Endodermal cell (in vitro differentiated cells): ENCODE data around the gene GRID1. TPM values are rescaled to one million over a fixed set of nuclear protein-coding genes. Genes with fewer than 3 reads are reported as not detected.

Experiments
- DNase-seq: peaks from one replicate; pipeline ENCODE4 v3.0.0-alpha.2; 2017
- H3K27ac ChIP-seq: 2 replicates; pipeline ENCODE4 v1.5.1; 2013; ENCODE audit warnings: mild to moderate bottlenecking, low read depth, low read length, moderate library complexity
- H3K27me3 ChIP-seq: 2 replicates; pipeline ENCODE4 v1.6.1; 2013; ENCODE audit warnings: mild to moderate bottlenecking, low read length, moderate library complexity; ENCODE audit not compliant: insufficient read depth, control insufficient read depth, poor library complexity, severe bottlenecking
- H3K36me3 ChIP-seq: 2 replicates; pipeline ENCODE4 v1.7.0; 2013; ENCODE audit warnings: mild to moderate bottlenecking, low read length, moderate library complexity; ENCODE audit not compliant: control insufficient read depth, insufficient read depth
- H3K4me1 ChIP-seq: one replicate; pipeline ENCODE4 v1.7.0; 2013; ENCODE audit warnings: low read length; ENCODE audit not compliant: control insufficient read depth, insufficient read depth
- H3K4me3 ChIP-seq: 2 replicates; pipeline ENCODE4 v1.5.1; 2013; ENCODE audit warnings: mild to moderate bottlenecking, low read length, moderate library complexity
- H3K9ac ChIP-seq: 2 replicates; pipeline ENCODE4 v1.6.1; 2013; ENCODE audit warnings: mild to moderate bottlenecking, low read length, moderate library complexity; ENCODE audit not compliant: poor library complexity, severe bottlenecking; ENCODE audit errors: extremely low read depth
- H3K9me3 ChIP-seq: 2 replicates; pipeline ENCODE4 v1.6.1; 2013; ENCODE audit warnings: mild to moderate bottlenecking, low read length, moderate library complexity; ENCODE audit not compliant: control insufficient read depth
- H3K27ac Mint-ChIP-seq: 2 replicates; pipeline ENCODE4 v1.8.0; 2020; ENCODE audit warnings: mixed read lengths
- H3K27me3 Mint-ChIP-seq: 2 replicates; pipeline ENCODE4 v1.8.0; 2021; ENCODE audit warnings: mild to moderate bottlenecking, mixed read lengths; ENCODE audit not compliant: insufficient read depth
- H3K36me3 Mint-ChIP-seq: 2 replicates; pipeline ENCODE4 v1.8.0; 2020; ENCODE audit warnings: low read depth, mixed read lengths
- H3K4me1 Mint-ChIP-seq: 2 replicates; pipeline ENCODE4 v1.8.0; 2020; ENCODE audit warnings: mixed read lengths
- H3K4me3 Mint-ChIP-seq: 2 replicates; pipeline ENCODE4 v1.8.0; 2020; ENCODE audit warnings: mild to moderate bottlenecking, moderate library complexity, mixed read lengths
- H3K9me3 Mint-ChIP-seq: 2 replicates; pipeline ENCODE4 v1.8.0; 2020; ENCODE audit warnings: mild to moderate bottlenecking, mixed read lengths
- WGBS, 2 experiments: methylation state at CpG; one replicate each; pipeline versions ENCODE4 v1.1.5 to v1.1.7; 2013; ENCODE audit warnings: missing lambda C conversion rate in 2 of 2, mixed read lengths in 1 of 2; ENCODE audit not compliant: insufficient coverage in 1 of 2, insufficient read length in 1 of 2; 5-methylcytosine and 5-hydroxymethylcytosine counted together
- total RNA-seq, 2 donors: library from RNA; stranded (reverse); fragmentation: NEBNext Ultra II Directional in 1 of 2; extraction: Animal tissue kit (Norgen Biotek cat#: 25700) in 1 of 2; gene quantifications; 2 replicates in 1 of 2; 3 replicates in 1 of 2; pipeline ENCODE4 v1.2.1, GENCODE V29; 2021
- TF ChIP-seq, protein P1 (sequence below): fragments of 200-600 bp; sonication (generic); conservative IDR thresholded peaks from 2 replicates; pipeline ENCODE4 v1.5.0; 2021; ENCODE audit warnings: antibody characterized with exemption, mild to moderate bottlenecking

Gene GRID1
- total RNA-seq, 2 donors from 2014 or later = 0.13 to 0.53 TPM

DNA sequence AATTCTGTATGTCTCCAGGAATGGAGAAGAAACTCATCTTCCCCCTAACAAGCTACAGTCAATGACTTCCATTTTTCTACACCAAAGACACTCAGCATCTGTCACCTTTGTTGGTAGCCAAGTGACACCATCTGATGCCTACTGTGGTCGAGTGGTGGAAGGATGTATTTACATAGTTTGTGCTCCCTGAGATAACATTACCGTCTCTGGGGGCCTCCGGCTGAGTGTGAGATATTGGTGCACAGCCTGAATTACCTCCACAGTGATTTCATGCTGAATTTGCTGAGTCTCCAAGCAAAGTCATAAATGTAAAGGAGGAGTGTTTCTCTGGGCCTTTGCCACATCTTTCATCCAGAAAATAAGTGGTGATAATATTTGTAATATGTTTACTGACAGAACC, 114.0 kb downstream of the GRID1 start:
- TF ChIP-seq, protein P1, sequence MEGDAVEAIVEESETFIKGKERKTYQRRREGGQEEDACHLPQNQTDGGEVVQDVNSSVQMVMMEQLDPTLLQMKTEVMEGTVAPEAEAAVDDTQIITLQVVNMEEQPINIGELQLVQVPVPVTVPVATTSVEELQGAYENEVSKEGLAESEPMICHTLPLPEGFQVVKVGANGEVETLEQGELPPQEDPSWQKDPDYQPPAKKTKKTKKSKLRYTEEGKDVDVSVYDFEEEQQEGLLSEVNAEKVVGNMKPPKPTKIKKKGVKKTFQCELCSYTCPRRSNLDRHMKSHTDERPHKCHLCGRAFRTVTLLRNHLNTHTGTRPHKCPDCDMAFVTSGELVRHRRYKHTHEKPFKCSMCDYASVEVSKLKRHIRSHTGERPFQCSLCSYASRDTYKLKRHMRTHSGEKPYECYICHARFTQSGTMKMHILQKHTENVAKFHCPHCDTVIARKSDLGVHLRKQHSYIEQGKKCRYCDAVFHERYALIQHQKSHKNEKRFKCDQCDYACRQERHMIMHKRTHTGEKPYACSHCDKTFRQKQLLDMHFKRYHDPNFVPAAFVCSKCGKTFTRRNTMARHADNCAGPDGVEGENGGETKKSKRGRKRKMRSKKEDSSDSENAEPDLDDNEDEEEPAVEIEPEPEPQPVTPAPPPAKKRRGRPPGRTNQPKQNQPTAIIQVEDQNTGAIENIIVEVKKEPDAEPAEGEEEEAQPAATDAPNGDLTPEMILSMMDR = no peak
- H3K4me3 Mint-ChIP-seq = no peak overlapping the region
- no peak overlapping the region for H3K4me3 ChIP-seq
- no peak overlapping the region for H3K27ac ChIP-seq
- H3K9me3 ChIP-seq = no peaks in the 10 kb centered on the region
- no peak overlapping the region for H3K9ac ChIP-seq
- H3K36me3 Mint-ChIP-seq = no peaks in the 10 kb centered on the region
- H3K27me3 ChIP-seq = no peaks in the 10 kb centered on the region
- no peak overlapping the region for H3K27ac Mint-ChIP-seq
- H3K27me3 Mint-ChIP-seq = peaks cover 2% of the 10 kb centered on the region
- peaks cover 15% of the 10 kb centered on the region for H3K4me1 ChIP-seq
- peaks cover 11% of the 10 kb centered on the region for H3K9me3 Mint-ChIP-seq
- DNase-seq = peak; percentile 16
- H3K4me1 Mint-ChIP-seq = peaks cover 41% of the 10 kb centered on the region
- no peaks in the 10 kb centered on the region for H3K36me3 ChIP-seq
- WGBS, 2 experiments = 64 to 80% methylated on average over 1 to 3 of the region's 3 CpGs

DNA sequence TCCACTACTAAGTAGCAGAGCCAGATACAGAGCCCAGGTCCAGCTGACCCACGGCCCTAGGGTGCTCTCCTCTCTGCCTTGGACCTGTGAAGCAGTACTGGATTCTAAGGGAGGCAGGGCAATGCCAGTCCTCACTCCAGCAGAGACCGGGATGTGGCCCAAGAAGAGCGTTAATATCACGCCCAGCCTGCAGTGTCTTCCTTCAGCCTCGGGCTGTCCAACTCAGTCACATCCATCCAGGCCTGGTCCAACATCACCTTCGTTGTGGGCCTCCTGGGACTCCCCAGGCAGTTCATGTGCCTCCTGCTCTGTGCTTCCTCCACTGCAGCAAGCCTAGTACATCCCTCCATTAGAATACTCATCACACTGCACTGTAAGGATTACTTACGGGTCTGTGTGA, 114.5 kb downstream of the GRID1 start:
- H3K36me3 Mint-ChIP-seq = no peaks in the 10 kb centered on the region
- no peak overlapping the region for H3K4me3 Mint-ChIP-seq
- DNase-seq = peak; percentile 17
- WGBS, 2 experiments = 86 to 89% methylated on average over 5 to 7 of the region's 7 CpGs
- H3K9me3 ChIP-seq = no peaks in the 10 kb centered on the region
- H3K27ac Mint-ChIP-seq = no peak overlapping the region
- H3K4me1 ChIP-seq = peaks cover 11% of the 10 kb centered on the region
- H3K27ac ChIP-seq = no peak overlapping the region
- H3K9ac ChIP-seq = no peak overlapping the region
- TF ChIP-seq, protein P1 = no peak
- H3K4me3 ChIP-seq = no peak overlapping the region
- H3K27me3 ChIP-seq = no peaks in the 10 kb centered on the region
- H3K36me3 ChIP-seq = no peaks in the 10 kb centered on the region
- H3K4me1 Mint-ChIP-seq = peaks cover 36% of the 10 kb centered on the region
- peaks cover 2% of the 10 kb centered on the region for H3K27me3 Mint-ChIP-seq
- H3K9me3 Mint-ChIP-seq = peaks cover 11% of the 10 kb centered on the region

DNA sequence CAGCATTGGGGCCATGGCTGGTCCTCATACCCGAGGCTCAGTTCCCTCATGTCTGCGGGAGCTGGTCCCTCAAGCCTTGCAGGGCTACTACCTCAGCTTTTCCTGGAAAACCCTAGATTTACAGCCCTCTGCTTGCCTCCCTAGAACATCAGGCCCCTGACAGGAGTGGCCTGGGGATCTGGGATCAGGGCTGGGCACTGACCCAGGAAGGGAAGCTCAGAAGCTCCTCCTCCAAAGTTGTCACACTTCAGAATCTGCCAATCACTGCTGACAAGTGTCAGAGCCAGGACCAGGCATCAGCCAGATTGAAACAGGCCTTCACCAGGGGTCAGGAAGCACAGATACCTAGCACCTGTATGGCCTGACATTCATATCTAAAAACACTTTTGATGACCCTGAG, 115.2 kb downstream of the GRID1 start:
- Histone ChIP-seq H3K27ac (no peak overlapping the region), H3K36me3 (no peaks in the 10 kb centered on the region), H3K4me3 (no peak overlapping the region), H3K4me1 (peaks cover 10% of the 10 kb centered on the region), H3K27me3 (no peaks in the 10 kb centered on the region), H3K9me3 (no peaks in the 10 kb centered on the region), H3K9ac (no peak overlapping the region)
- Mint-ChIP-seq H3K27ac (no peak overlapping the region), H3K4me1 (peaks cover 30% of the 10 kb centered on the region), H3K9me3 (peaks cover 11% of the 10 kb centered on the region), H3K4me3 (no peak overlapping the region), H3K36me3 (no peaks in the 10 kb centered on the region), H3K27me3 (peaks cover 2% of the 10 kb centered on the region)
- 50 to 72% methylated on average over 1 to 2 of the region's 2 CpGs for WGBS, 2 experiments
- TF ChIP-seq, protein P1 = no peak
- DNase-seq = no peak
